Stimulated activated CD8-positive, alpha-beta memory T cell treated with anti-CD3 and anti-CD28 coated beads, Interleukin-4, amount 100 ng/mL, for 48 hours (primary cell): ENCODE measurements around the gene COL25A1.
"Not testable (repeated sequence)": the region's sequence is repeated elsewhere in the genome, so short reads cannot be mapped to it uniquely, and the experiment has no call there.

Source experiments
- DNase-seq: peaks from one replicate; pipeline ENCODE4 v3.0.0-alpha.2; 2020

Gene COL25A1

DNA sequence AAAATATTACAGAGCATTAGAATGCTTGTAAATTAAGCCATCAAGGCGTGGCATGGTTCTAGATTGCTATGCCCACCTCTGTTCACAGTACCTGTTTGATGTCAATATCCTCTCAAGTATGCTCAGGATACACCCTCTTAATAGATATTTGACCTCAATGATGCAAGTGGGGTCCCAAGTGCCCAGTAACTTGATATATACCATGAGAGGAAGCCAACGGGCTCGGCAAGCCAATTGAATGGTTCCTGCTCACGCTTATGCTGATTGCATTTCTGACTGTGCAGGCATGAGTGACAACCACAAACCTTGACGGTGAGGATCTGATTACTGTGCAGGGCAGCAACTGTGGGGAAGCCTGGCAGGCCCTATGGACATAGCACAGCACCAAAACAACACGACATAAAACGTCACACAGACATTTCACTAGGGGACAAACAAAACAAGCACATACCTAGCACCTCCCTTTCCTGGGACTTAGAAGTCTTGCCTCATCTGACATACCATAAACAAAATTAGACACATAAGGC lies 360.5 kb downstream of the COL25A1 start:
- no peak for DNase-seq

DNA sequence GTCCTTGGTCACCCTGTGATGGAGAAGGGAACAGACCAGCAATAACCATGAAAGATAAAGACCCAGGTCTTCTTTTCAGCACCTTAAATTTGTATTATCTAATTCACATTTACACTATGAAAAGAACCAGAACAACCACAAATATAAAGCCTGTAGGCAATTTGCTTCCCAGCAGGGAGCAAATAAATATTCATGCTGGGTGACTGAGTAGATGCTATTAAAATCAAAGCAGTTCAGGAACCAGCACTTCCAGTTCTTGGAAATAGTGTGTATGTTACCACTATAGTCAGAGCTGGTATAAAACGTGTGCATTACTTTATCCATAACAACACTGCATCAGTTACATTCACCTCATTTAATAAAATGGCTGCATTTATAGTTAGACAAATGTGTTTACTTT lies 361.8 kb downstream of the COL25A1 start:
- no peak for DNase-seq

DNA sequence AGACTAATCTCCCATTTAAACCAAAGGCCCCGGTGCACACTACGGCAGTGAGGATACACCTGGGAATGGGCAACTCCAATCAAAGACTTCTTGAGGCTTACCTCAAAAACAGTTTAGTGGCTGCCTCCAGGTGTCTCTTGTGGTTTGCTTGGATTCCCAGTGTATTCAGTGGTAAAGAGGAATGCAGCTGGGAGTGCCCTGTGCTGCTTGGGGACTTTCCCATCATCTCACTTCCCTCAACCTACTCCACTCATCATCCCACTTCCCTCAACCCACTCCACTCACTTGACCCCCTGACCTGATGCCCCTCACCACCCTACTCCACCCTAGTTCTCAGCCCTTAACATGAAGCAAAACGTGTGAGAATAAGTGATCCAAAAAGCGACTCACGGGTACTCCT lies 362.3 kb downstream of the COL25A1 start:
- DNase-seq: no peak

DNA sequence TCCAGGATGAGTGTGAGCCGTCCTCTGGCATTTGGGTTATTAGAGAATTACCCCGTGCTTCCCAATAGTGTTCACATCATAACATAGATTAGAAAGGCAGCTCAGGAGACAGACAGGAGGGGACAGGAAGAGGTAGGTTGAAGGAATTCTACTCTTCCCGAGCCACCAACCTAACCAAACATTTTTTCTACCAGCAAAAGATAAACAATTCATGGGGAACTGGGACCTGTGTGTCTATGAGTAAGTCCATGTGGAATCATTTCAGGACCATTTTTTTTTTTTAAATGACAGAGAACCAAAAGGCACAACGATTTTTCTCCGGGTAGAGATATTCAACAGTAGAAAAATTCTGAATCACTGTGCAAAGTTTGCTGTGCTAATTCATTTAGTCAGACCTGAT lies 365.4 kb downstream of the COL25A1 start:
- DNase-seq: no peak

DNA sequence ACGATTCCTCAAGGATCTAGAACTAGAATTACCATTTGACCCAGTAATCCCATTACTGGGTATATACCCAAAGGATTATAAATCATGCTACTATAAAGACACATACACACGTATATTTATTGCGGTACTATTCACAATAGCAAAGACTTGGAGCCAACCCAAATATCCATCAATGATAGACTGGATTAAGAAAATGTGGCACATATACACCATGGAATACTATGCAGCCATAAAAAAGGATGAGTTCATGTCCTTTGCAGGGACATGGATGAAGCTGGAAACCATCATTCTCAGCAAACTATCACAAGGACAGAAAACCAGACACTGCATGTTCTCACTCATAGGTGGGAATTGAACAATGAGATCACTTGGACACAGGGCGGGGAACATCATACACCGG lies 368.5 kb downstream of the COL25A1 start:
- not testable (repeated sequence) for DNase-seq

DNA sequence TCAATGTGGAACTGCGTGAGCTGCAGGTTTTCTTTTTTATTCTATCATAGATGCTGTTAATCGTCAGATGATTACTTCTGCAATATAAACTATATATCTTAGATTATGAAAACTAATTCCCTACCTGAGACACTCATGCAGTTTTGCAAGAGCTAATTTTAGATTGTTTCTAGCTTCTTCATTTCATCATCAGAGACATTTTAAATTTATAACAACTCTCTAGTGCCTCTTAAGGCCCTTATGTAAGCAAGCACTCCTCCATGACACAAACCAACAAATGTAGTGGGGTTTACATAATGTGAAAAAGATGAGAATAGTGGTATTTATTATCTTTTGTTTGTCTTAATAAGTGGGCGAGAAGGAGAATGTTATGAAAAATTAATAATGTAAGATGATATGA lies 369.4 kb downstream of the COL25A1 start:
- no peak for DNase-seq

DNA sequence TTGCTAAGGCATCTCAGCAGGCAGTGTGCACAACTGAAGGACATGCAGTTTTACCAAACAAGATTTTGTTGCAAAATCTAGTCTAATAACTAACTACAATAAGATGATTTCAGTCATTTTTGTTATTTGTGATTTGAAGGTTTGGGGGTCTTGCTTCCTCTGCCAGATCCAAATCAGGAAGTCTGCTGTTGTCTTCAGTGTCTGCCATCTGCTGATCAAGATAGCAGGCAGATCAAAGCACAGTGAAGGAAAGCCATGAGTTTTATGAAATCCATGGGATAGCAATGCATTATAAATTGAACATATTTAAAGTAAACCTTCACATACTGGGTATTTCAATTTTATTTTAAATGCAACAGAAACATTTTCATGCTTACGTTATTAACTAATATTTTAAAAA lies 370.5 kb downstream of the COL25A1 start:
- no peak for DNase-seq

DNA sequence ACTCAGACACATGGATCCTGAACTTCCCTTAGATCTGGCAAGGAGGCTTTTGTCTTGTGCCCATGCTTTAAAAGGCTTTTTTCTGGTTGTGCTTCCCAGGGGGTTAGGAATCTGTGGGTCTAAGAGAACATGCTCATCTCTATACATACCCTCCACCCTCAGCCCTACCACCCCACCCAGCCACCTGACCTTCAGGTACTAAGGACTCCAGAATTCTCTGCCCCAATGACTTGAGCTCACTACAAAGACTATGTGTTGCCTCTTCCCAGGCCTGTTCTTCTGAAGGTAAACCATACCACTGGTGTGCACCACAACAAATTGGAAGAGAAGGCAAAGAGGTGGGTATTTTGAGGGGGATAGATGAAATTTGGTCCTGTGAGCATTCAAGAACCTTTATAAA lies 372.3 kb downstream of the COL25A1 start:
- no peak for DNase-seq

DNA sequence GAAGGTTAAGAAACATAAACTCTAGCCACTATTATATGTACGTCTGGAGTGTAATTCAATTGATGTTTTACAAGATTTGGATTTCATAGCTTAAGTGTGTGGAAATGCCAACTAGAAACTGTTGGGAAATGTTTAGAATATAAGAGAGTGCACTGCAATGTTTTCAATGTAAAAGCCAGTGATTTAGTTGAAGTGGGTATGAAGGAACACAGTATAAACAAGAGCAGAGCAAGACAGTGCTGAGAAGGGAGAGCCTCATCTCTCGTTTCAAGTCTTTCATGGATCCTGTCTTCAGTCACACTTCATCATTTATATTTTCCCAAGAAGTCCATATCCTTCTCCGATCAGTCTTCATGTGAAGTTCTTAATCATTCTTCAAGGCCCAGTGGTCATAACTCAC lies 375.7 kb downstream of the COL25A1 start:
- DNase-seq: no peak

DNA sequence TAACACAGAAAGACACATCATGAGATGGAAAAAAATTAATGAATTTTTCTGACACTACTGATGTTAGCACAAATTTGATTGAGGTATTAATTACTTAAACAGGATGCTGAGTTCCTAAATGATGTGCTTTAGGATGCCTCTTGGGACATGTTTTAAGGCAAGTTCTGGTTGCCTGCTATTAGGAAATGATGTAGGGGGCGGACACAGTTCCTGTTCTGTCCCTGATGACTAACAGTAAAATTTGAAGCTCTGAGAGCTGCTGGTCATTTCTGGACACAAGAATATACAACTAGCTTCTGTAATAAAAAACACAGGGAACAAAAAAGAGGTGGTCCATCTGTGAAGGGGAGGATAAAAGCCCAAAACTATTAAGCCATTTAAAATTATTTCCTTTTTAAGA lies 376.4 kb downstream of the COL25A1 start:
- no peak for DNase-seq

DNA sequence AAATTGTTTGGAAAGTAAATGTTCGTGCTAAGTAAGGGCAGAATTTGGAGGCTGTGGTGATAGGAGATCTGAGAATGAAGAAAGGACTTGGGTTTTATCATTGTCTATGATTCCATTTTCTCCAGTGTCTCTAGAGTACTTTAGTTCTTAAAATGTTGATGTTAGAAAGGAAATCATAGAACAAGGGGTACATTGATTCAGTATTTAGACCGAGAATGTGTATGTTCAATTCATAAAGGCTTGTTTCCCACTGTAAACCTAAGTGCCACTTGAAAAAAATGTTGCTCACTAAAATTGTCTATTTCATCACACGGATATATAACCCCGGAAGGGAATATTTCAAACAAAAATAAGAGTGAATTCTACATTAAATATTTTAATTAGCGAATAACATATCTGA lies 380.3 kb downstream of the COL25A1 start:
- no peak for DNase-seq

DNA sequence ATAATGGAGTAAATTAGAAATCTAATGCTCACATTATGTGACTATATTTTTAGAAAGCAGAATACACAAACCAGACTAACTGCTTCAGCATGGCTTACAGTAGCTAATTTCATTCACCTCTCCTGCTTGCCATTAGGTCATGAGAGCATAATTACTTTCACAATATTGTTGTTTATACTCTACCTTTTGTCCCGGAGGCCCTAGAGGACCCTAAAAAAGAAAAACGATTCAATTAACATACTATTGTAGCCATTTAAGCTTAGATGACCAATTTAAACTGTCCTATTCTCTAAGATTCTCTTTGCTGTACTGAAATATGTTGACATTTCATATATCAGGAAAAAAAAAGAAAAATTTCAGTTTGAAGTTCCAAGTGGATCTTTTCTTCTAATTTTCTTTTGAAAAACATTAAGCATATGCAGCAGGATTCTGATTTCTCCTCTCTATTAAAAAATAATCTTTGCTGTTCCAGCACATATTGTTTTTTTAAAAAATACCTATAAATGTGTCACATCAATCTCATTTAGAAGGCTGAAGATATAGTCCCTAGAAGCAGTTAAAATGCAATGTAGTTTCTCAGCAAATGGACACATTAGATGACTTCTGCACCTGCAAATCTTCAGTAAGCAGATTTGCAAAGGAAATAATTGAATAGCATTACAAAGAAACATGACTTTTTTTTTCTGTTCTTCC lies 381.9 kb downstream of the COL25A1 start:
- DNase-seq: no peak

DNA sequence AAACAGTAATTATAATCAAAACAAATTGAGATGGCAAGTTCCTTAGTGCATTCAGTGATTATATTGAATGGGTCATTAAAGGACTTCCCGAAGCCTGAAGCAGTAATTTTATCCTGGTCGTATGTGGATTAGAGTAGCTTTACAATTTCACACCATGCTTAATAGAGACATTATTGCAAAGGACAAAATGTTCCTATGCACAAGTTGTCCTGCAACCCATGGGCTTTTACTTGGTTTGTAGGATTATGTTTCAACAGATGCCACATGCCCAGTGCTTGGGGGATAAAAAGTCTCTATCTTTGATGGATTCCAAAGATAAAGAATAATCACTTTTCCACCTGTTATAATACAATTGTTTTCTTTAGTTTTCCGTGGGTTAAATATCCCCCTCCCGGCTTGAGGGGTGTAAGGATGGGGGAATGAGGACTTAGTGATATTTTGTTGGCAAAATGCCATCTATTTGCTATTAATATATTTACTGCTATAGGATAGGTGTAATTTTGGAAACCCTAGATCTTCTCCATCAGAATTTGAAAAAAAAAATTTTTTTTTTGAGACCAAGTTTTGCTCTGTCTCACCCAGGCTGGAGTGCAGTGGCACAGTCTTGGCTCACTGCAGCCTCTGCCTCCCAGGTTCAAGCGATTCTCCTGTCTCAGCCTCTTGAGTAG lies 383.1 kb downstream of the COL25A1 start:
- DNase-seq: no peak

DNA sequence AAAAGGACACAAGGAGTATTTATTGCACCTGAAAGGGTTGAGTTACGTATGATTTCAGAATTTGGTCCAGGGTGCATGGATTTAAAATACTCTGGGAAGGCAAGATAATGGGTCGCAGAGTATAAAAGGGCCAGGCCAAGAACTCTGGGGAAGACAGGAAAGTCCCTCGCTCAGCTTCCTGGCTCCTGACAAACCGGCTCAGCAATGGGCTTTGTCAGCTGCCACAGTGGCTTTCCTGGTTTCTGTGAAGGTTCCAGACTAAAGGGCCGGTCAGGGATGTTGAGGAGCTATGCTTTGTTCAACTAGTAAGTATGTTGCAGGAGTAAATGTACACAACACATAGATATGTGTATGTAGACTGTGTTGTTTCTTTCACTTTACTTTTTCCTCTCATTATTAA lies 385.2 kb downstream of the COL25A1 start:
- no peak for DNase-seq

DNA sequence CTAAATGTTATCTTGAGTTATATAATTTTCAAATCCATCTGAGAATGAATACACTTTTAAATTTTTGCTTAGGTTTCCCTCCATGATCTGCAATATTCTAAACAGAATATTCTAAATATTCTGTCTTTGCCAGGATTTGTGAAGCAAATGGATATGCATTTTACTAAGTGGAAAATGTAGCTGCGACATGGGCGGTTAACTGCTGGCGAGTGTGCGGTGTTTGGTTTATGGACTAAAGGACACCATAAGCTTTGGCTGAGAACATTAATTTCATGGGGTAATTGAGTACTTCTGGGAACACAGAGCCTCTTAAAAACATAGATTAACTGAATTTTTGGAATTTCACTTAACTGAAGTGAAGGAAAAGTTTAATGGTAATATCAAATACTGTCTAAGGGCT lies 385.8 kb downstream of the COL25A1 start:
- DNase-seq: no peak

DNA sequence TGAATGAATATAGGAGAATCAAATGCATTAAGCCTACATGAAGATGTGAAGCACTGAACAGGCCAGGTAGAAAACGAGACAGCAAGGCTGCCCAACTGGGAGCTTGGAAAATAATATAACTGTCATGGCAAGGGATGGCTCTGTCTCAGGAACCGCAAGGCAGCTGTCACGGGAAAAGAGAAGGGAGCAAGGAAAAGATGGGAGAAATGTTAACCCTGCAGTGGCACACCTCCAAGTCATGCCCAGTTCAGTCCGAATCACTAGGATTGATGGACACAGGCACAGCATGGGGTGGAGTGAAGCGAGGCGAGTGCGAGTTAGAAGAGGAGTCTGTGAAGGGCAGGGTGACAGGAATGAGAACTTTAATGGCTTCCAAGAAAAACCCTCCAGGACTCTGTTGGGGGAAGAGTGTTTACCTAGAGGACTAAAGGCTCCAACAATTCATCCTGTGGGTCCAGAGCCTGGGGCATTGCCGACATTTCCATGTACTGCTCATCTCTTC lies 395.5 kb downstream of the COL25A1 start:
- no peak for DNase-seq

DNA sequence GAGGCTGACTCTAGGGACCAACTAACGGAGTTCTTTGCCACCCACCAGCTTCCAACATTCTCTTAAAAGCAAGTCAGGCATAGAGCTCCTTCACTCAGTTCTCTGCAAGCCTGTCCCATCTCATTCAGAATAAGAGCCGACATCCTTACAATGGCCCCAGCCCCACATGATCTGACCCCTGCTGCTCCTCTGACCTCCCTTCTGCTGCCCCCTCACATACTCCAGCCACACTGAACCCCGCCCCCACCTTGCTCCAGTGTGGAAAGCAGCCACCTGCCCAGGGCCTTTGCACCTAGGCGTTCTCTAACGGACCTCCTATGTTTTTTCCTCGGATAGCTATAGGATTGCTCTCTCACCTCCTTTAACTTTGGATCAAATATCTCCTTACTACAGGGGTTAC lies 396.5 kb downstream of the COL25A1 start:
- no peak for DNase-seq

DNA sequence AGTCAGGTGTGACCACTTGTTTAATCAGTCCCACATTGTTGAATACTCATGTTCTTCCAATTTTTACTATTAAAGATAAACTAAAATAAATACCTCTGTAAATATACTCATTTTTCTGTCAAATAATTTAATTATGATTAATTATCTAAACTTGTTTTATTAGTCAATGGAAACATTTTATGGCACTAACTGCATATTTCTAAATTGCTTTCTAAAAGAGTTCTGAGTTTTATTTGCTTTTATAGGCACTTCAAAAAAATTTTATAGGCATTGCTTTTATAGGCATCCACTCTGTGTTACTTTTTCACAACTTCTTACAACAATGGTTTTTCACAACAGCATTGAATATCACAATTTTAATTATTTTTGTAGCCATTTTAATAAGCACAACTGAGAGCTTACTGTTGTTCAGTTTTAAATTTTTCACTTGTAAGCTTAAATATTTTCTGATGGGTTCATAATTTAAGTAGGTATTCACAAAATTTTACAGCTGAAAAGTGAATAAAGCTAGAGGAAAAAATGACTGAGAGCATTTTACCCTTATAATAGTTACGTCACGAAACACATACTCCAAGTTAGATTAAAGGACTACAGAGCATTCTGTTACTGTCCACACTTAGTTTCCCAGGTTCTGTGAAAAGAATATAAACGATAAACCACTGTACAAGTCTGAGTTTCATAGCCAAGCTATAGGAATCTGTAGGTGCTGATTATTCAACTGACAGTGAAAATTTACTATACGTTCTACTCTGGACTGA lies 398.8 kb downstream of the COL25A1 start:
- DNase-seq: no peak

DNA sequence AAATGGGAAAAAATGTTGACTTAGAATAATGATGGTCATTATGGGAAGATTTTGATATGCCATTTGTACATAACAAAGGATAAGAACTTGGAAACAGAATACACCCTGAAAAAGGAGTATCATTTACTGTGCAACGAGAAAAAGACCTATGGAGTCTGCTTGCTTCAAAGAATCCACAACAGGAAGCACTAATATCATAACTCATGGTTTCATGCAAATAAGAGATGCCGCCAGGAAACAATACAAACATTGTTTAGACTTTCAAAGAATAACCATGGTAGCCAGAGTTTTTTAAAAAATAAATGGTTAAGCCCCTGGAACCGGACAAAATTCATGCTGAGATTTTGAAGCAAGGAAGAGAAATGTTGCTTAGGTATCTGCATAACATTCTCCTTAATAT lies 399.7 kb downstream of the COL25A1 start:
- no peak for DNase-seq

DNA sequence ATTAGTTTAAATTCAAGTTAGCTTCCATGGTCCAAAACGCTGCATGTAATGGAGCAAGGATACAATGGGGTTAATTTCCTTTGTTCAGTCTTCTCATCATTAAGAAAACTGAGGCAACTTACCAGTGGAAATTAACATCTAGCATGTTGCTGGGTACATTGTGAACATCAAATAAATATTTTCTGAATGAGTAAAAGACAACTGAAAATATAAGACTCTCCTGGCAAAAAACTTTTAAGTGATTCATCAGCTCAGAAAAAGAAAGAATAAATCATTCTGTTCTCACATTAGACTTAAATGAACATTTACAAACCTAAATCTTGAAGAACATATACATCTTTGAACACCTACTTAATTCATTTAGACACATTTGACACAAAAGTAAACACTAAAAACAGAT lies 401.2 kb downstream of the COL25A1 start:
- no peak for DNase-seq

DNA sequence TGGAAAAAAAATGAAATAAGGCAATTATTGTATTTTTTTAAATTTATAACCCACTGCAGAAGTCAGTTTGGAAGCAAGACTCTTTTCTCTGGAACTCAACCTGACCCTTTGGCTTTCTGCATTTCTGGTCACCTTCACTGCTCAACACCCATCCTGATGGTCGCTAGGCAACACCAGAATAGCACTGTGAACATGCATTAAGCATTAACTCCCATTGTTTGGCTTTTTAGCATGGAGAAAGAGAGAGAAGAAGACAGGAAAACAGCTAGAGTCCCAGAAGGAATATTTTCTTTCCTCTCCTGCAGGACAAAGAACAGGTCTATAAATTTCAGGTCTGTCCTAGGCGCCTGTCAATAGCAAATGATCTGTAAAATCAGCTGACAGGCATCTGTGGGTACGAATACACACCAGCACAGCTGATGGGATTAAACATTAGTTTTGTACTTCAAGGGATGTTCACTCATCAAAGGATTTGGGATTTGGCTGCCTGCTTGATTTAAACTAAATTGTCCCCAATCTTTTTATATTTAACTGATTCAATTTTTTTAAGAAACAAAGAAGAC lies 402.4 kb downstream of the COL25A1 start:
- DNase-seq: no peak

DNA sequence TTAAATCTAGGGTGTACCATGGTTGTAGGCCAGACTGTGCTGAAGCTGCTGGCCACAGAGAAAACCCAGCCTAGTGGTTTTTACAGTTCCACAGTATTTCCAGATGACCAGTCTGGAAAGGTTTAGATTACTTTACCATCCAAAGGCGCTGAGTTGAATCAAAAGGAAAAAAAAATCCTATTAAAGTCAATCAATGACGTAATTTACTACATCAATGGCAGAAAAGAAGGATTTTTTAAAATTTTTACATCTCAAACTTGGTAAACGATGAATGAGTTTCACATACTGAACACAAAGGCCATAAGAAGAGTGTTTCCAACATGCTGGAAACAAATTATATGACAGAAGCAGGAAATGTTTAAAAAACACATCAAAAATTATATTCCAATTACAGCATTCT lies 409.0 kb downstream of the COL25A1 start:
- DNase-seq: no peak

DNA sequence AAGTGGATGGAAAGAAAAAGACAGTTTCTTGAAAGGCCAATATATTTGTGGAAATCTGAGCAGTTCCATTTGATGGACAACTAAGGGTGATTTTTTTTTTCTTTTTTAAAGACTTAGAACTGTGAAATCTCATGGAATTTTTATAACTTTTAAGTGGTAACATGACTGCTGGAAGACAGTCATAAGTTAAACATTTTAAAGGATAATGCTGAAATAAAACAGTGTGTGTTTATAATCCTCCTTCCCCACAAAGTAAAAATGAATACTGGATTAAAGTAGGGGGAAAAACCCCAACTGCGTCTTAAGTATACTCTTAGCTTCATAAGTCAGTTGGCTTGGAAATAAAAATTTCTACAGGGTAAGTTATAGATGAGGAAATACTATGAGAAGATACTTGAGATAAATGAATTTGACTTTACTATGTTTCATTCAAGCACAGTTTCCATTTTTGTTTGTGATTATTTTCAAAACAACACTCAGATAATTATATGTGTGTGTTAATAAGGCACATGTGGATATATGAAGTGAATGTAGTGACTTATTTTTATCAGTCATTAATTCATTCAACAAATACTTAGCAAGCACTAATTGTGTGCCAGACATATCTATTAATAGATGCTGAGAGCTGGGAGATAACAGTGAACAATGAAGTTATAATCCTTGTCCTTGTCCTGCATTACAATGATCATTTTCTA lies 410.4 kb downstream of the COL25A1 start:
- no peak for DNase-seq
